K562 (cell line): ENCODE data around the gene TMEM143. TPM values are rescaled to one million over a fixed set of nuclear protein-coding genes. Genes with fewer than 3 reads are reported as not detected.

Experiments used
- ATF1 ChIP-seq, 2 experiments: fragments of 450-650 bp in 1 of 2; IDR thresholded peaks; 2 replicates each; pipeline ENCODE4 v1.6.1; 2016; ENCODE audit warnings: missing compliant biosample characterization in 1 of 2, missing genetic modification characterization in 1 of 2
- CREBBP ChIP-seq: IDR thresholded peaks from one replicate; pipeline ENCODE4 v1.6.1; 2012; ENCODE audit warnings: low read depth, mild to moderate bottlenecking, control low read depth, inconsistent platforms, low read length
- E2F3 ChIP-seq: fragments of 250-450 bp; sonication (Bioruptor Pico); IDR thresholded peaks from 2 replicates; pipeline ENCODE4 v1.4.0; 2020; ENCODE audit warnings: mild to moderate bottlenecking
- E4F1 ChIP-seq: fragments of 250-450 bp; sonication (Bioruptor Pico); IDR thresholded peaks from 2 replicates; pipeline ENCODE4 v1.5.0; 2021; ENCODE audit warnings: mild to moderate bottlenecking, borderline replicate concordance
- EZH2 ChIP-seq: IDR thresholded peaks from 2 replicates; pipeline ENCODE4 v1.6.1; 2012; ENCODE audit warnings: low read depth, mild to moderate bottlenecking, inconsistent platforms, low read length, borderline replicate concordance
- FOXA3 ChIP-seq, 2 experiments: fragments of 450-650 bp in 1 of 2; sonication (generic) in 1 of 2; formaldehyde crosslinking; IDR thresholded peaks in 1 of 2; conservative IDR thresholded peaks in 1 of 2; 2 replicates each; pipeline versions ENCODE4 v1.4.0 to v1.8.0; 2020 to 2022; ENCODE audit warnings: mild to moderate bottlenecking in 2 of 2, missing genetic modification reagents in 1 of 2
- KAT2B ChIP-seq: IDR thresholded peaks from one replicate; pipeline ENCODE4 v1.6.1; 2012; ENCODE audit warnings: low read depth, mild to moderate bottlenecking, control low read depth, inconsistent platforms, low read length, moderate library complexity
- LEF1 ChIP-seq: fragments of 450-650 bp; IDR thresholded peaks from 2 replicates; pipeline ENCODE4 v1.6.1; 2016; ENCODE audit warnings: mild to moderate bottlenecking
- NCOA6 ChIP-seq: fragments of 450-650 bp; IDR thresholded peaks from 2 replicates; pipeline ENCODE4 v1.6.1; 2017; ENCODE audit warnings: mild to moderate bottlenecking
- NFIC ChIP-seq: fragments of 450-650 bp; IDR thresholded peaks from 2 replicates; pipeline ENCODE4 v1.6.1; 2017; ENCODE audit warnings: mild to moderate bottlenecking, inconsistent platforms
- PURB ChIP-seq: sonication (generic); formaldehyde crosslinking; IDR thresholded peaks from 2 replicates; pipeline ENCODE4 v1.9.0; 2021; ENCODE audit warnings: low read depth, mild to moderate bottlenecking, missing genetic modification reagents
- SMARCA4 ChIP-seq: fragments of 450-650 bp; IDR thresholded peaks from 2 replicates; pipeline ENCODE4 v1.6.1; 2016
- TBP ChIP-seq: optimal IDR thresholded peaks from 2 replicates; pipeline ENCODE3; 2011; ENCODE audit warnings: low read depth, low read length, improper control_type of control experiment
- XRCC5 ChIP-seq: fragments of 200-400 bp; formaldehyde crosslinking; IDR thresholded peaks from 2 replicates; pipeline ENCODE4 v1.6.1; 2017; ENCODE audit warnings: low read depth, mild to moderate bottlenecking, low read length
- ZFP1 ChIP-seq: fragments of 450-650 bp; formaldehyde crosslinking; IDR thresholded peaks from 2 replicates; pipeline ENCODE4 v1.4.0; 2020; ENCODE audit warnings: mild to moderate bottlenecking, mixed read lengths
- ZFPM2 ChIP-seq: fragments of 250-450 bp; sonication (Bioruptor Pico); IDR thresholded peaks from 2 replicates; pipeline ENCODE4 v1.5.1; 2022; ENCODE audit warnings: mild to moderate bottlenecking
- ZKSCAN3 ChIP-seq: fragments of 250-450 bp; sonication (Bioruptor Pico); IDR thresholded peaks from 2 replicates; pipeline ENCODE4 v1.4.0; 2020
- ZNF121 ChIP-seq: sonication (generic); formaldehyde crosslinking; conservative IDR thresholded peaks from 2 replicates; pipeline ENCODE4 v1.8.0; 2022; ENCODE audit warnings: missing genetic modification reagents
- ZNF232 ChIP-seq: sonication (generic); formaldehyde crosslinking; IDR thresholded peaks from 2 replicates; pipeline ENCODE4 v1.8.0; 2022; ENCODE audit warnings: mild to moderate bottlenecking, missing genetic modification reagents
- ZNF445 ChIP-seq: fragments of 250-450 bp; sonication (Bioruptor Pico); IDR thresholded peaks from 2 replicates; pipeline ENCODE4 v1.4.0; 2020; ENCODE audit warnings: low read depth, mild to moderate bottlenecking, moderate library complexity
- ZNF717 ChIP-seq: fragments of 250-450 bp; sonication (Bioruptor Pico); IDR thresholded peaks from 2 replicates; pipeline ENCODE4 v1.5.0; 2021
- polyA plus RNA-seq, 8 experiments: library from polyadenylated mRNA; depleted of rRNA in 4 of 8; stranded (reverse) in 5 of 8; unstranded in 3 of 8; fragments of >200 nt; fragmentation: Nextera tagmentation in 2 of 8; fragmentation: Illumina TruSeq in 1 of 8; extraction: Ambion mirVana in 2 of 8; extraction: Trizol in 1 of 8; gene quantifications; 2 replicates each; pipeline versions ENCODE4 v1.2.1 to v1.2.3, GENCODE V29; 2011 to 2014; ENCODE audit warnings: inconsistent platforms in 1 of 8, missing spikeins in 1 of 8
- total RNA-seq, 7 experiments: library from RNA; depleted of rRNA in 6 of 7; stranded (reverse); fragments of >200 nt in 6 of 7; fragmentation: Illumina TruSeq in 2 of 7; extraction: Trizol in 2 of 7; gene quantifications; 2 replicates each; pipeline versions ENCODE4 v1.2.1 to v1.2.3, GENCODE V29; 2011 to 2021; ENCODE audit warnings: low replicate concordance in 1 of 7
- TF ChIP-seq, protein P1 (sequence below): fragments of 450-650 bp; IDR thresholded peaks from 2 replicates; pipeline ENCODE4 v1.7.0; 2016; ENCODE audit warnings: borderline replicate concordance
- TF ChIP-seq, protein P2 (sequence below): fragments of 250-450 bp; sonication (Bioruptor Pico); IDR thresholded peaks from 2 replicates; pipeline ENCODE4 v1.9.0; 2021; ENCODE audit warnings: mild to moderate bottlenecking
- TF ChIP-seq, protein P3 (sequence below): sonication (generic); formaldehyde crosslinking; IDR thresholded peaks from 2 replicates; pipeline ENCODE4 v1.4.0; 2020; ENCODE audit warnings: mild to moderate bottlenecking, missing genetic modification reagents

Gene TMEM143
- total and polyA plus RNA-seq, 9 of the 15 experiments (the other 6 are each of a cell fraction or from before 2014, with no cell fraction given), result 0.66 to 8.8 (median 4.3) TPM

- no peak for TF ChIP-seq E4F1
- TF ChIP-seq E2F3, result no peak
- TF ChIP-seq, protein P1, sequence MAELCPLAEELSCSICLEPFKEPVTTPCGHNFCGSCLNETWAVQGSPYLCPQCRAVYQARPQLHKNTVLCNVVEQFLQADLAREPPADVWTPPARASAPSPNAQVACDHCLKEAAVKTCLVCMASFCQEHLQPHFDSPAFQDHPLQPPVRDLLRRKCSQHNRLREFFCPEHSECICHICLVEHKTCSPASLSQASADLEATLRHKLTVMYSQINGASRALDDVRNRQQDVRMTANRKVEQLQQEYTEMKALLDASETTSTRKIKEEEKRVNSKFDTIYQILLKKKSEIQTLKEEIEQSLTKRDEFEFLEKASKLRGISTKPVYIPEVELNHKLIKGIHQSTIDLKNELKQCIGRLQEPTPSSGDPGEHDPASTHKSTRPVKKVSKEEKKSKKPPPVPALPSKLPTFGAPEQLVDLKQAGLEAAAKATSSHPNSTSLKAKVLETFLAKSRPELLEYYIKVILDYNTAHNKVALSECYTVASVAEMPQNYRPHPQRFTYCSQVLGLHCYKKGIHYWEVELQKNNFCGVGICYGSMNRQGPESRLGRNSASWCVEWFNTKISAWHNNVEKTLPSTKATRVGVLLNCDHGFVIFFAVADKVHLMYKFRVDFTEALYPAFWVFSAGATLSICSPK, result no peak
- no peak for TF ChIP-seq XRCC5
- TF ChIP-seq, protein P2, sequence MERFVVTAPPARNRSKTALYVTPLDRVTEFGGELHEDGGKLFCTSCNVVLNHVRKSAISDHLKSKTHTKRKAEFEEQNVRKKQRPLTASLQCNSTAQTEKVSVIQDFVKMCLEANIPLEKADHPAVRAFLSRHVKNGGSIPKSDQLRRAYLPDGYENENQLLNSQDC, result no peak
- TF ChIP-seq ZNF717 (CRISPR knock-in tag), result no peak
- TF ChIP-seq ZNF121, result no peak
- no peak for TF ChIP-seq ZNF232 (CRISPR knock-in tag)
- TF ChIP-seq EZH2, result no peak
- no peak for TF ChIP-seq PURB
- TF ChIP-seq ATF1 (CRISPR knock-in tag; IDR thresholded peaks at IDR 0.05), result no peak
- 0 out of 2 replicates have a peak, but pooled peaks have one; percentile 7 for TF ChIP-seq ATF1 (tag; IDR thresholded peaks at IDR 0.05)
- no peak for TF ChIP-seq SMARCA4
- TF ChIP-seq KAT2B, result no peak
- TF ChIP-seq FOXA3 (CRISPR knock-in tag; conservative IDR thresholded peaks at IDR 0.05 in 1 of 2, IDR thresholded peaks at IDR 0.05 in 1 of 2), result no peak
- TF ChIP-seq ZFPM2 (CRISPR knock-in tag), result no peak
- TF ChIP-seq NFIC, result peak; percentile 94
- TF ChIP-seq NCOA6, result no peak
- TF ChIP-seq, protein P3, sequence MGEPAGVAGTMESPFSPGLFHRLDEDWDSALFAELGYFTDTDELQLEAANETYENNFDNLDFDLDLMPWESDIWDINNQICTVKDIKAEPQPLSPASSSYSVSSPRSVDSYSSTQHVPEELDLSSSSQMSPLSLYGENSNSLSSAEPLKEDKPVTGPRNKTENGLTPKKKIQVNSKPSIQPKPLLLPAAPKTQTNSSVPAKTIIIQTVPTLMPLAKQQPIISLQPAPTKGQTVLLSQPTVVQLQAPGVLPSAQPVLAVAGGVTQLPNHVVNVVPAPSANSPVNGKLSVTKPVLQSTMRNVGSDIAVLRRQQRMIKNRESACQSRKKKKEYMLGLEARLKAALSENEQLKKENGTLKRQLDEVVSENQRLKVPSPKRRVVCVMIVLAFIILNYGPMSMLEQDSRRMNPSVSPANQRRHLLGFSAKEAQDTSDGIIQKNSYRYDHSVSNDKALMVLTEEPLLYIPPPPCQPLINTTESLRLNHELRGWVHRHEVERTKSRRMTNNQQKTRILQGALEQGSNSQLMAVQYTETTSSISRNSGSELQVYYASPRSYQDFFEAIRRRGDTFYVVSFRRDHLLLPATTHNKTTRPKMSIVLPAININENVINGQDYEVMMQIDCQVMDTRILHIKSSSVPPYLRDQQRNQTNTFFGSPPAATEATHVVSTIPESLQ (CRISPR knock-in tag), result peak; percentile 79; the same call in 1 of the 2 replicates
- no peak for TF ChIP-seq ZNF445 (CRISPR knock-in tag)
- no peak for TF ChIP-seq LEF1
- no peak for TF ChIP-seq CREBBP
- TF ChIP-seq ZFP1 (CRISPR knock-in tag), result no peak
- no peak for TF ChIP-seq ZKSCAN3 (CRISPR knock-in tag)
- TF ChIP-seq TBP, result peak; percentile 55
Observed at GRCh38 chr19:48362716-48363499, 832 bp downstream of the TMEM143 start (continued).
